SK-N-SH treated with all-trans-retinoic acid at 6 μM for 48 hours (cell line): ENCODE data around the gene LOXL4.

Experiments used
- ATAC-seq: fragments of 200-7000 bp; cut with Tn5 transposase; 3 replicates; pipeline ENCODE4 v1.9.1; 2020; ENCODE audit warnings: mild to moderate bottlenecking, moderate library complexity
- ARNTL ChIP-seq: fragments of 450-650 bp; formaldehyde crosslinking; IDR thresholded peaks from 2 replicates; pipeline ENCODE4 v1.5.0; 2020; ENCODE audit warnings: low read depth, mild to moderate bottlenecking, moderate library complexity, borderline replicate concordance
- BACH2 ChIP-seq: fragments of 250-450 bp; sonication (Bioruptor Pico); IDR thresholded peaks from 2 replicates; pipeline ENCODE4 v1.9.0; 2021; ENCODE audit warnings: mild to moderate bottlenecking, borderline replicate concordance
- CREB5 ChIP-seq: fragments of 250-450 bp; sonication (Bioruptor Pico); IDR thresholded peaks from 2 replicates; pipeline ENCODE4 v1.5.1; 2020; ENCODE audit warnings: low read depth, mild to moderate bottlenecking, moderate library complexity
- CSDC2 ChIP-seq: fragments of 250-450 bp; sonication (Bioruptor Pico); IDR thresholded peaks from 2 replicates; pipeline ENCODE4 v1.5.0; 2020; ENCODE audit warnings: mild to moderate bottlenecking, moderate library complexity
- CSRNP3 ChIP-seq: fragments of 250-450 bp; sonication (Bioruptor Pico); IDR thresholded peaks from 2 replicates; pipeline ENCODE4 v1.5.1; 2021; ENCODE audit warnings: mild to moderate bottlenecking, moderate library complexity
- ESRRG ChIP-seq: fragments of 250-450 bp; sonication (Bioruptor Pico); IDR thresholded peaks from 2 replicates; pipeline ENCODE4 v1.6.1; 2021; ENCODE audit warnings: mild to moderate bottlenecking
- GLIS3 ChIP-seq: fragments of 250-450 bp; sonication (Bioruptor Pico); IDR thresholded peaks from 2 replicates; pipeline ENCODE4 v1.5.0; 2020; ENCODE audit warnings: mild to moderate bottlenecking, moderate library complexity
- PATZ1 ChIP-seq: fragments of 250-450 bp; sonication (Bioruptor Pico); IDR thresholded peaks from 2 replicates; pipeline ENCODE4 v1.8.0; 2020; ENCODE audit warnings: mild to moderate bottlenecking, moderate library complexity, borderline replicate concordance
- POU6F1 ChIP-seq: fragments of 250-450 bp; sonication (Bioruptor Pico); IDR thresholded peaks from 2 replicates; pipeline ENCODE4 v1.8.0; 2021; ENCODE audit warnings: low read depth, mild to moderate bottlenecking, moderate library complexity, borderline replicate concordance
- PPARA ChIP-seq: fragments of 250-450 bp; sonication (Bioruptor Pico); IDR thresholded peaks from 2 replicates; pipeline ENCODE4 v1.5.0; 2020; ENCODE audit warnings: mild to moderate bottlenecking, borderline replicate concordance
- RARB ChIP-seq: fragments of 250-450 bp; sonication (Bioruptor Pico); IDR thresholded peaks from 2 replicates; pipeline ENCODE4 v1.8.0; 2021; ENCODE audit warnings: mild to moderate bottlenecking, moderate library complexity
- SNAI2 ChIP-seq: fragments of 250-450 bp; sonication (Bioruptor Pico); IDR thresholded peaks from 2 replicates; pipeline ENCODE4 v1.5.0; 2020; ENCODE audit warnings: mild to moderate bottlenecking, moderate library complexity
- TCF4 ChIP-seq: fragments of 250-450 bp; sonication (Bioruptor Pico); IDR thresholded peaks from 2 replicates; pipeline ENCODE4 v1.8.0; 2021; ENCODE audit warnings: mild to moderate bottlenecking, moderate library complexity, borderline replicate concordance
- TOX ChIP-seq: fragments of 250-450 bp; sonication (Bioruptor Pico); IDR thresholded peaks from 2 replicates; pipeline ENCODE4 v1.8.0; 2021; ENCODE audit warnings: mild to moderate bottlenecking, moderate library complexity, borderline replicate concordance
- TSHZ2 ChIP-seq: fragments of 250-450 bp; sonication (Bioruptor Pico); IDR thresholded peaks from 2 replicates; pipeline ENCODE4 v1.5.0; 2020; ENCODE audit warnings: mild to moderate bottlenecking, moderate library complexity
- ZC3H10 ChIP-seq: fragments of 250-450 bp; sonication (Bioruptor Pico); IDR thresholded peaks from 2 replicates; pipeline ENCODE4 v1.5.1; 2021; ENCODE audit warnings: mild to moderate bottlenecking, moderate library complexity
- ZFP3 ChIP-seq: fragments of 250-450 bp; sonication (Bioruptor Pico); IDR thresholded peaks from 2 replicates; pipeline ENCODE4 v1.5.0; 2020; ENCODE audit warnings: mild to moderate bottlenecking, moderate library complexity
- ZNF565 ChIP-seq: fragments of 450-650 bp; formaldehyde crosslinking; conservative IDR thresholded peaks from 2 replicates; pipeline ENCODE4 v1.5.0; 2020; ENCODE audit warnings: low read depth, mild to moderate bottlenecking, moderate library complexity

LOXL4 gene

GRCh38 chr10:98226508-98227144, 41.4 kb downstream of the LOXL4 start:
- ATAC-seq: no peak
- TF ChIP-seq GLIS3 (no peak), ESRRG (CRISPR knock-in tag) (no peak), RARB (CRISPR knock-in tag) (no peak)

- no peak for TF ChIP-seq PPARA
- no peak for TF ChIP-seq ZFP3 (CRISPR knock-in tag)
- peak; percentile 64 for ATAC-seq
Observed at GRCh38 chr10:98224996-98225395, 43.0 kb downstream of the LOXL4 start.

- TF ChIP-seq ZNF565: no peak
- no peak for TF ChIP-seq CSRNP3 (CRISPR knock-in tag)
- TF ChIP-seq TSHZ2 (CRISPR knock-in tag): no peak
- TF ChIP-seq BACH2: no peak
- no peak for TF ChIP-seq RARB (CRISPR knock-in tag)
- no peak for TF ChIP-seq GLIS3
- TF ChIP-seq CREB5: no peak
- no peak for TF ChIP-seq ZFP3 (CRISPR knock-in tag)
- no peak for TF ChIP-seq TOX (CRISPR knock-in tag)
- no peak for TF ChIP-seq PPARA
- no peak for TF ChIP-seq CSDC2 (CRISPR knock-in tag)
- no peak for TF ChIP-seq ZC3H10
- TF ChIP-seq SNAI2 (CRISPR knock-in tag): no peak
- TF ChIP-seq POU6F1 (CRISPR knock-in tag): no peak
- no peak for TF ChIP-seq TCF4 (CRISPR knock-in tag)
- no peak for TF ChIP-seq ARNTL
- TF ChIP-seq PATZ1 (CRISPR knock-in tag): no peak
- ATAC-seq: peak; percentile 89
Observed at GRCh38 chr10:98224509-98224908, 43.5 kb downstream of the LOXL4 start.

- ATAC-seq: no peak; the same call in 1 of the 3 replicates
- TF ChIP-seq ZFP3 (CRISPR knock-in tag): no peak
- no peak for TF ChIP-seq ESRRG (CRISPR knock-in tag)
- no peak for TF ChIP-seq CSRNP3 (CRISPR knock-in tag)
- no peak for TF ChIP-seq ARNTL
- TF ChIP-seq PATZ1 (CRISPR knock-in tag): no peak
- TF ChIP-seq CREB5: no peak
- no peak for TF ChIP-seq TSHZ2 (CRISPR knock-in tag)
Observed at GRCh38 chr10:98223874-98224273, 44.1 kb downstream of the LOXL4 start.
